Brain microvascular endothelial cell (primary cell): ENCODE data around the gene SMC1B.
"Not testable (repeated sequence)": the region's sequence is repeated elsewhere in the genome, so short reads cannot be mapped to it uniquely, and the experiment has no call there.

Experiments used
- DNase-seq: peaks from one replicate; pipeline ENCODE4 v3.0.0-alpha.2; 2020
- H3K27ac ChIP-seq: fragments of 250-450 bp; sonication (Bioruptor Pico); 2 replicates; pipeline ENCODE4 v1.5.1; 2020; ENCODE audit warnings: mild to moderate bottlenecking, moderate library complexity
- H3K27me3 ChIP-seq: fragments of 250-450 bp; sonication (Bioruptor Pico); replicated peaks from 2 replicates; pipeline ENCODE4 v1.5.1; 2020; ENCODE audit warnings: mild to moderate bottlenecking
- H3K36me3 ChIP-seq: fragments of 250-450 bp; sonication (Bioruptor Pico); replicated peaks from 2 replicates; pipeline ENCODE4 v1.5.1; 2020; ENCODE audit warnings: mild to moderate bottlenecking
- H3K4me3 ChIP-seq: 2 replicates; pipeline ENCODE4 v1.5.1; 2011; ENCODE audit warnings: low read depth, mild to moderate bottlenecking, control low read depth, low read length, moderate library complexity
- CTCF ChIP-seq: IDR thresholded peaks from 2 replicates; pipeline ENCODE4 v1.5.1; 2011; ENCODE audit warnings: low read depth, mild to moderate bottlenecking, moderate library complexity, low read length, control low read depth, inconsistent platforms; ENCODE audit errors: missing control alignments
- in situ Hi-C: cut with HindIII; loops from 2 replicates; pipeline ENCODE4 v1.10.0; 2017; ENCODE audit warnings: low sequenced_read_pairs, low pct_ligation_motif_present

Gene SMC1B

DNA sequence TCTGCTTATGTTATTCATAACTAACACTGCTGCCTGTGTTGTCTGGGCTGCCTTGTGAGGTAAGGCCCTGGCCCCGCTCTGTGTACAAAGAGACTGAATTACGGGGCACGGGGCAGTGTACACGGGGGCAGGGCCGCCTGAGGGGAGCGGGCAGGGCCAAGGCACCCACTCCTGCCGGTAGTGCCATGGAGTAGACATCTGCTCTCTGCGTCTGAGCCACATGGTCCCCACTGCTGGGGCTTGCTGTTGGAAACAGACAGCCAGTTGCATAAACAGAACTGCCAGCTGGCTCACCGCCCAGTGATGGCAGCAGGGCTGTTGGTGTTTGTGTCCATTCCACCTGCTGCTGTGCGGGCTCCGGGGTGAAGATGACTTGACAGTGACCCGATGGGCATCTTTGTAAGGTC is 83.9 kb downstream of the SMC1B start:
- H3K36me3 ChIP-seq, result peaks cover 17% of the 10 kb centered on the region
- in situ Hi-C loops, result no loop called here
- DNase-seq, result no peak
- H3K4me3 ChIP-seq, result no peak overlapping the region
- no peak for TF ChIP-seq CTCF
- no peak overlapping the region for H3K27ac ChIP-seq
- H3K27me3 ChIP-seq, result no peaks in the 10 kb centered on the region

- H3K4me3 ChIP-seq, result no peak overlapping the region
- no peak for DNase-seq
- H3K27me3 ChIP-seq, result no peaks in the 10 kb centered on the region
- in situ Hi-C loops, result no loop called here
- no peak for TF ChIP-seq CTCF
- no peak overlapping the region for H3K27ac ChIP-seq
- H3K36me3 ChIP-seq, result peaks cover 17% of the 10 kb centered on the region
Measured at GRCh38 chr22:45328822-45329529, 84.4 kb downstream of the SMC1B start.

GRCh38 chr22:45328261-45328660 is 85.1 kb downstream of the SMC1B start:
- H3K36me3 ChIP-seq, result peaks cover 22% of the 10 kb centered on the region
- DNase-seq, H3K27ac ChIP-seq, H3K4me3 ChIP-seq, H3K27me3 ChIP-seq, in situ Hi-C loops: not testable (repeated sequence)

- Histone ChIP-seq H3K27me3 (no peaks in the 10 kb centered on the region), H3K36me3 (peaks cover 11% of the 10 kb centered on the region), H3K4me3 (no peak overlapping the region), H3K27ac (no peak overlapping the region)
- in situ Hi-C loops, result no loop called here
- DNase-seq, result no peak
- TF ChIP-seq CTCF, result no peak
Measured at GRCh38 chr22:45324311-45324711, 89.1 kb downstream of the SMC1B start.

DNA sequence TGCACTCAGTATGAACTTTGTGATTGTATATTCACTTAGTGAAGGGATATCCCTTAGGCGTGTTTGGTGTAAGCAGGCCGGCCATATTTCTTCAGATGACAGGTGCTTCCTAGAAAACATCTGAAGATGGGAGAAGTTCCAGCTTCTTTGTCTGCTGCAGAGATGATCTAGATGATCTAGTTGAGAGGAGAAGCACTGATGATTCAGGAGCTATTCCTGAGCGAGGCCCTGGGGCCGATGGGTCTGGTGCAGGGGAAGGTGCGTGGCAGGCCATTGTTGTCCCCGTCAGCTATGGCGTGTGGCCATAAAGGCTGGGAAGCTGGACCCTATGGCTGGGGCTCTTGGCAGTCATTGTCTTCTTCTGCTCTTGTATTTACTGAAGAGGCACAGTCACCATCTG is 89.7 kb downstream of the SMC1B start:
- peaks cover 9% of the 10 kb centered on the region for H3K36me3 ChIP-seq
- no peak for DNase-seq
- no peak overlapping the region for H3K4me3 ChIP-seq
- H3K27me3 ChIP-seq, result no peaks in the 10 kb centered on the region
- in situ Hi-C loops, result no loop called here
- TF ChIP-seq CTCF, result no peak
- H3K27ac ChIP-seq, result no peak overlapping the region

- H3K27me3 ChIP-seq, result no peaks in the 10 kb centered on the region
- H3K4me3 ChIP-seq, result no peak overlapping the region
- in situ Hi-C loops, result no loop called here
- H3K36me3 ChIP-seq, result peaks cover 9% of the 10 kb centered on the region
- no peak for DNase-seq
- no peak overlapping the region for H3K27ac ChIP-seq
- no peak for TF ChIP-seq CTCF
Measured at GRCh38 chr22:45322873-45323525, 90.4 kb downstream of the SMC1B start.
